Stimulated activated naive CD4-positive, alpha-beta T cell (primary cell): ENCODE measurements around the gene ANK3.

Experiments used
- DNase-seq, 6 experiments: peaks; one replicate each; lab custom pipeline; 2025; lab: John Stamatoyannopoulos, UW

The ANK3 gene

DNA sequence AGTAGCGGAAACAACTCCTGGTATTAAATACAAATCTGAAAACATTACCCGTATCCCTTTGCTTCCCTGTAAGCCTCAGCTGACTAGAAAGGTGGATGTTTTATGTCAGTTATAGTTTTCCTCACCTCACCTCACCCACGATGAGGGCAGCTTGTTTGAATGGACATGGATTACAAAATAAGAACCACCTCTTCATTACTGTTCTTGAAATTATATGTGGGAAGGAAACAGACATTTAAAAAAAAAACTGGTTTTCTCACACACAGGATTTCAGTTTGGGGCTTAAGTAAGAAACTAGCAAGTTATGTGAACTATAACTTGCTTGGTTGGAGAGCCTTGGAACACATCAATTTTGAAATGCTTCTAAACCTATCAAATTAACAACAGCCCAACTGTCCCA lies 250.4 kb downstream of the ANK3 start:
- DNase-seq, result no peak

DNA sequence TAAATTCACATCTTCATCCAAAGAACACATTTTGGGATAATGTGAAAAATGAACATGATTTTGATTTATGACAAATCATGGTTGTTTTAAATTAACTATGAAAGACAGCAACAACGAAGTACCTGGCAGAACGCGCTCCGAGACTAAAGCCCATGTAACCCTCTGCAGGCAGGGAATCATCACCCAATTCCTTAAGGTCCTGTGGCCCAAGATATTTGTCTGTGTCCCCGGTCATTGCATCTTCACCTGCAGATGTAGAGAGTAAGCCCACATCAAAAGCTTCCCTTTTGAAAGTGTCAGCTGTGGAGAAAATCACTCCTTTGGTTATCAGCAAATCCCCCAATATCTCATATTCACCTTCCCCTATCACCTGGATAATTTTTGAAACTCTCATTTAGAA lies 250.8 kb downstream of the ANK3 start:
- no peak for DNase-seq

DNA sequence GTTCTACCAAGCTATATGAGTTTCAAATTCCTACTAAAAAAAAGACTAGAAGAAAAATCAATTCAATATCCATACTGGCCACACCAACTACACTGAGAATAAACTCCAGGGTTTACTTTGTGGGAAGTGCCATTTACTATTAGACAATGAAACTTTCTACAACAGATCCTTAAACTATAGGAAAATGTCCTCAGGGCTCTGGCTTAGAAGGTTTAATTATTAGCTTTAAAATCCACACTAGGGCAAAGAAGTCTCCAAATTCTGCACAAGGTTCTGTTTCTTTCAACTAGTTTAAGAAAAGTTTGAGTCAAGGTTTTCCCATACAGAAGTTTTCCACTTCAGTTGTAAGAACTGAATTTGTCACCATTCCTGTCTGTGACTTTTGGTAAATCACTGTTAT lies 251.6 kb downstream of the ANK3 start:
- no peak for DNase-seq

DNA sequence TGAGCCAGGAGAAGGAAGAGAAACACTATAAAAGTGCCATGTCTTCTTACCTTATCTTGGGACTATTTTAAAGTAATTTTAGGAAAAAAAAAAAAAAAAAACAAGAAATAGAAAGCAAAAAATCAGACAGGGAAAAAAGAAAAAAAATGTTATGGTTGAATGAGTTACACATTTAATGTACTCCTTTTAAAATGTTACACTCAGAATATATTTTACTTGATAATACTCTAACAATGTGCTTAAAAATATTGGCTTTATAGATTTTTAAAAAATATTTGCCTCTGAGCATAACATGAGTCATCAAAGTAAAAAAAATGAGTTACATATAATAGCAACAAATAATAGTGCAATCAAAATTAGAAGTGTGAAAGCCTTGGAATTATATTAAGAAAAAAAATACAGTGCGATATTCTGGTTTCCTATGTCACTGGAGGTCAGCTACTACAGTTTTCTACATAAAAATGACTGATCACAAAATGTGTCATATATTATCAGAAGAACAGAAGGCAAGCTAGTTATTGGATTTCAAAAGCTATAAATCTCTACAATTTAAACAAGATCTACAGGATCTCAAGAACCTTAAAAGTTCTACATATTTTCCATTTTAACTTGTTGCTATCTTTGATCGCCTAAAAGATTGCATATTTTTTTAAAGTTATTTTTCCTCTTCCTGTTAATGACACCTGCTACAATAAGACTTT lies 252.2 kb downstream of the ANK3 start:
- no peak for DNase-seq

DNA sequence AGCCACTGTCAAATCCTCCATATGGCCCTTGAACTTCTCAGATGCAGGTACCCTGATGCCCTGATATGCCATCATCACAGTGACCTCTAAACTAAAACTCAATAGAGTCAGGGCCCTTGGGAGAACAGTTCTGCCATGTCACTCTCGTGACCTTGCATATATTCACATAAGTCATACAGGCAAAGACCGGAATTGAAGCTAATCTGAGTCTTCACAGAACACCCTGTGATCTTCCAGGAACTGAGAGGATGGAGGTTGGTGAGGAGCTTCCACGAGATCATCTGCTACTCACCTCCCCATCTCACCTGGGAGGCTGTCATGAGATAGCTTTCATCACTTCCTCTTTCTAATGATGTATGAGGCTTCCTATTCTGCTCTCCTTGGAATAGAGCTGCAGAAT lies 254.7 kb downstream of the ANK3 start:
- no peak for DNase-seq

DNA sequence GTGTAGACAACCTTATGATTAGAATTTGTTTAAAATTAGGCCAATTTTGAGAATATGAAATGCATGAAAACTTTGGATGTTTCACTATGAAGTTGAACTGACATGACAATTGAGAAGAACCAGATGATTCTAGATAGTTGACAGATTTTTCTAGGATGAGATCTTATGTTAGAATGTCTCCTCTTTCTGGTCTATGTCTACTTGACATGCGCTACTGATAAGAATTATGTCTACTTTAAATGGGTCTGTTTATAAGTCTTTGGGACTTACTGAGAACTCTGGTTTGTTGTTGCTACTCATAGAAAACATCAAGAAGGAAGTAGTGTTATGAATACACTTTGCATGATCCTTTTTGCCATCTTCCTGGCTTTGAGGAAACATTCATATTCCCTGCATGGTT lies 255.1 kb downstream of the ANK3 start:
- no peak for DNase-seq

DNA sequence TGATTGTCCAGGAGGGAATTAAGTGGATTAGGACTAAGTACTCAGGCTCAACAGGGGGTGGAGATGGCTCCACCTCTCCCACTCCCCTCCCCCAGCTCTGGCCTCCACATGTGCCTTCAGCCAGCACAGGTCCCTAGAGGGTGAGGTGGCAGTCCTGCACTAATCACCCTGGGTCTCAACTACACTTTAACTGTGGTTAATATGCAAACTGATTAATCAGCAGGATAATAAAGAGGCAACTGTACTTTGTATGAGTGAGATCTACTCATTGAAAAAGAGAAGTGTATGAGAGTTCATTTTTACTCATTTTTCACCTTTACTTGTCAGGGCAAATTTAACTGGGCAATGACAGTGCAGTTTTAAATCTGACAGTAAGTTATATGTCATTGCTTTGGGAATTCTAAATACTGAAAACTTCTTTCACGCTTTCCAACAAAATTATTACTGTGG lies 259.5 kb downstream of the ANK3 start:
- DNase-seq, result no peak

DNA sequence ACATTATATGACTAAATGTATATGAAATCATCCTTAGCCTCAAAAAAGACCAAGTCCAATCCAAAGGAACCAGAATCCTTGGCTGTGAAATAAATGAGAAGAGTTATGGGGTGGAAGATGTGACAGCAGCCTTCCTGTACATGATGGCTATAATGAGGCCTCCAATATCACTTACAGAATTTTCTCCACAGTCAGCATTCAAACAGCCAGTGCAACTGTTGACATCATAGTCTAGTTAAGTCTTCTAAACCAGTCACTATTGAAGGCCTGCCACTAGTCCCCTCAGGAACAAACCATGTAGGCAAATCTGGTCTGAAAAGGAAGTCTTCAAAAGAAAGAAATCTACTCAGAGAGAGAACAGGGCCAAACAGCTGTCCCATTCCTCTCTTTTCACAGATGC lies 263.8 kb downstream of the ANK3 start:
- DNase-seq, result no peak

DNA sequence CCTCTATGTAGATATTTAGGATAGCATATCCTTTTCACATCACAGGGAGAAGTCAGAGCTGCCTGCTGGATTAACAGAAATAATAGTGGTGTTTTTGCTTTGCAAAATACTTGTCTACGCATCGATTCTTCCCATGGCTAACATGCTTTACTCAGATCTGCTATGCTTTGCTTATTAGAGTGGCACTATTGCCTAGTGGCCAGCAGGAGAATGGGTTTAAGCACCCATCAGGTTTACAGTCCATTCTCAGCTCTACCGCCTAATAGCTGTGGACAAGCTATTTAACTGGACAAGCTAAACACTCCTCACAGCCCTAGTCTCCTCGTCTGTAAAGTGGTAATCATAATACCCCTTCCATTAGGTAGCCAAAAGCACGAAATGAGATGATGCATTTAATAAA lies 265.1 kb downstream of the ANK3 start:
- no peak for DNase-seq

DNA sequence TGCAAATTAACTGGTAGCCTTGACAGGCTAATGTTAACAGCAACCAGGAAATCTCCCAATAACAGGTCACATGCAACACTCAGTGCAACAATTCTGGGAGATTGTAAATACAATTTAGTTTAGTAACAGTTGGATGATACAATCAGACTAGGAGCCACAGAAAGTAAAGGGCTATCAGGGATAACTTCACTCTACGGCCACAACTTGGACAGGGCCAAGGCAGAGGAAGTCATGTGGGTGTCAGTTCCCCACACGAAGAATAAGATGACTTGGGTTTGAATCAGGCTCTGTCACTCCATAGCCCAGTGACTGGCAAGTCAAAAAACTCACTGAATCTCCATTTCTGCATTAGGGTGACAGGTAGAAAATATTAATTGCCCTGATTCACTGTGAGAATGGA lies 266.0 kb downstream of the ANK3 start:
- no peak for DNase-seq

DNA sequence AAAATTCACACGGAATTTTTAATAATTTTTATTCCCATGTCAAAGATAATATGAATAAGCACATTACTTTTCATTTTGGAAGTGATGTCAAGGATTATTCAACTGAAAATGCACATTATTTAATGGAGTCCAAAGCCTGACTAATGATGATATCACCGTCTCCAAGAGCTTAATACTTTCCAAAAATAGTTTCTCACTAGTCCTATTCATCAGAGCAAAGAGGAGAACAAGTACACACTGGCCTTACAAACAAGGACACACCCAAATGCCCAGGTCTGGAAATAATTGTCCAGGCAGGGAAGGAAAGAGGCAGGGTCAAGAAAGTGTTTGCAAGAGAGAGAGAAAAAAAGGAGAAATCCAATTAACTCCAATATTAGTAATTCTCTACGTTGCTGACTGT lies 266.5 kb downstream of the ANK3 start:
- DNase-seq, result no peak

DNA sequence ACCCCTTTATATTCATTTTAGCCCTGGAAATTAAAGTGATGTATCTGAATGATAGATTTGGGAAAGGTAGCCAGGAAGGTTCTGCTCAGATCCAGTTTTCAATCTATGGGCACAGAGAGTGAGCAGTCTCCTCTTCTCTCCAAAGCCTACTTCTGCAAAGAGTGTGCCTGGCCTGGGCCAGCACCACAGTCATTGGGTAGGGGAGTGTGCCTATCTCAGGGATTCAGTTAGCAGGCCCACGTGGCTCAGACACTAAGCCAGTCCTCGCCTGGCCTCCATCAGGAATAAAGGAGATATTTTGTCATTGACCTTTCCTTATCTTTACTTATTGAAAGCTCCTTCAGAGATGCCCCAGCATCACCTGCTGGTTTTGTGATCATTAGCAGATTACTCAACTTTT lies 267.5 kb downstream of the ANK3 start:
- no peak for DNase-seq

DNA sequence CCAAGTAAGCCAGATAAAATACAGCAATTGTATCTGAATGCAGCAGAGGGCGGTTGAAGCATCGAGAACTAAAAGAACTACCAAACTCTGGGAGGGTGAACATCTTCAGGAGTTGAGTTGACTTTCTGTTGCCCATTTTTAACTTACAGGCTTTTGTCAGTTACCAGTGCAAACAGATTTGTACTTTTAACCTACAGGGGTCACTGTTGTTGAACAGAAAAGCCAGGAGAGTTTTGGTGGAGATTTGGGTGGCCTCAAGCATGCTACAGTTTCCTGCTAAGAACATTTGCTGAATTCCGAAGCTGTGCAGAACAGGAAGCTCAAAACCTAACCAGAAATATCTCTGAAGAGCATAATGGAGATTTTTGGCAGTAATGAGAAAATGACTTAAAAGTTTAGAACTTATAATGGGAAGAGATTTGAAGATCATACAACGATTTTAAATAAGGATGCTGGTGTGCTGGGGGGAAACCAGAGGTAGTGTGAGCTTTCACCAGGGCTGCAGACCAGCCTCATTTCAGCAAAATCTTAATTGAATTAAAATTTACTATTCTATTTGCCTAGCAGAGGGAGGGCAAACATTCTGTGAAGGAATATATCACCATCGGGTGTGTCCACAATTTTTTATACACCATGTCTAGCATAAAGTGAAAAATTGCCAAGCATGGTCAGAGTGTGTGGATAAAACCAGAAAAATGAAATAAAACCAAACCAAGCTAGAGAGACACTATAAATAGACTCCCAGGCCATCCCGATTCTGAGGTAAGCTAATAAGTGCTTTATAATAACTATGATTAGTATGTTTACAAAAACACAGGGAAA lies 274.7 kb downstream of the ANK3 start:
- DNase-seq, result peak in 3 of 6 experiments; percentile 34 to 40 (median 35)

DNA sequence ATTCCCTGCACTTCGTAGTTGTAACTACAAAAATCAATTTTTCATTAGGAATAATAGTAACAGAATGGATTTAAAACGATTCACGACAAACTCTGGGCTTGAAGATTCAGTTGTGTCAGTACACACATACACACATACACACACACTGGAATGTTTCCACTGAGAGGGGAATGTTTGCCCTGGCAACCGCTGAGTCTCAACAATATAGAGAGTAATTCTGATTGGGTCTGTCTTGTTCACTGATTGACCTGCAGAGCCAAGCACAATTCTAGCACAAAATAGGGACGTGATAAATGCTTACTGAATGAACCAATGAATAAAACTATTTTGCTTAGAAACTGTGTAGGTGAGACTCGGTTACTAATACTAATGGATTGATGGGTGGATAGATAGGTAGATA lies 278.9 kb downstream of the ANK3 start:
- DNase-seq, result no peak

DNA sequence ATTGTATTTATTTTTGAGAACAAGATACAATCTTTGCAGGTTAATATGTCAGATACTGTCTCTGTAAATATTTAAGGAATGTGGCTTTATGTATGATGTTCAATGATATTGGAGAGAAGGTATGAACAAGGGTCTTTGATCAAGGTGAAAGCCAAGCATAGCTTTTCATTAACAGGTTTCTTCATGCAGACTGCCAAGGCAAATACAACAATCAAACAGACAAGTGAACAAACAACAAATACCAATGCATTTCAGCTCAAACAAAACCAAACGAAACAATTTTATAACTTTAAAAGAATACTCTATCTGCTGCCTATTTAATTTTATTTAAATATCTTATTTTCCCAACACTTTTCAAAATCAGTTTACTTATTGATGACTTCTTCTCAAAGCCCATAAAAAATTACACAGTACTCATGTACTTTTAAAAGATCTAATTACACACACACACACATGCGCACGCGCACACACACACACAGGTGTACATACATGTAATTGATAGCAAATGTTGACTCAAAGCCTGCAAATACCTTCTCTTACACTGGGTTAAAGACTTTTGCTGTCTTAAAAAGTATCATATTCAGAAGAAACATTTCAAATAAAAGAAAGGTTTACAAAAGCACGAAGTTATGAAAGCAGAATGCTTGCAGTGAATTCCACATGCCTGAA lies 282.2 kb downstream of the ANK3 start:
- no peak for DNase-seq

DNA sequence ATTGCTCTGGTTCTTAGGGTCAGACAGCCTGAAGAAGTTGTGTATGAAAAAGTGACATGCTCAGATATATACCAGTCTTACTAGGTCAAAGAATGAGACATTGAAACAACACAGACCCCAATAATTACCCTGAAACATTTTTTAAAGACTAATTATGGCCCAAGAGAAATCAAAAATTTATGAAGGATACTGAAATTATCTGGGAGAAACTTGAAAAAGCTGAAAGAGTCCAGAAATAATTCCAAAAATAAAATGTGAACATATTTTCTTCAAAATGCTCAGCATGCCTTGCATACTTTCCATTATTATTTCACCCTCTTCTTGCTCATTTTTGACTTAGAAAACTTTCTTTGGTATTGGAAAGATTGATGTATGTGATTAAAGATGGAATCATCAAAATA lies 284.4 kb downstream of the ANK3 start:
- no peak for DNase-seq

DNA sequence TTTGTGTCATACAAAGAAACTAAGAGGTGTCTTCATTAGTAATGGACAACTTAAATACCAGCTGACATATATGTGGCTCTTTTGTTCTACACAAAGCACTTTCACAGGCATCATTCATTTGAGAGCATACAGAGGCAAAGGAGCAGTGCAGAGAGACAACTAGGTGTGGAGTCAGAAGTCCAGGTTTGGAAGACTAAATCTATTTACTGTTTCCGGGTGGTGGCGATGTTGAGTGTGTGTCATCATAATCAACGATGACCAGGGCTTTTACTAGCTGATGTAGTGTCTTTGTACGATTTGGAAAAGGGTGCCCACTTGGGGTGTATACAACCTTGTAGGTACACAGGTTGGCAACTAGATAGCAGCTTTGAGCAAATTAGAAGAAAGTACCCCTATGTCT lies 287.9 kb downstream of the ANK3 start:
- DNase-seq, result no peak

DNA sequence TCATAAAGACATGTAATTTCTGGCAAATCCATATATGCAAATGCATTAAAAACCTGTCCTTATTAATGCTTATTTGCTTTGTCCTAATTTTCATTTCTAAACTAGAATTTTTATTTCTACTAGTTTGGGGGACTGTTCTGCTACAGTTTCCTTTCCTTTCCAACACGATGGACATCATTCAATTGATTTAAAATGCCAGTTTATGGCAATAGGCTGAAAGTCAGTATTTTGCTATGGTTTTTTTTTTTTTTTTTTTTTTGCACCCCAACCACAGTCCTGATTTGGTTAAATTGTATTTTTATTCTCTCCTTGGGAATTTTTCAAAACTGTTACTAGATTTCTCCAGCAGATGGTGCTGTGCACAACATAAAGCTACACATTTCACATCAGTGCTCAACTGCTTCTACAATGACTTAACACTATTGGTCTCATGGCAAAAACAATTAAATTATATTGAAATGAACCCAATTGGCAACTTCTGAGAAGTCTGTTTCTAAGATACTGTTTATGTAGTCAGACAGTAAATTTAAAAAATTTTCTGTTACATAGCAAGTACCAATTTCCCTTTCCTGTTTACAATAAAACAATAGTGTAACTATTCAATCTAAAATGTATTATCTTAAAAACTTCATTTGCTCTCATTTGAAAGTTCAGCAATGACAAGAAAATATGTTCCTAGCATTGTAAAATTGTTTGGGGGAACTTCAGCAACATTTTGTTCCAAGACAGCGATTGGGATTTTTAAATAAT lies 289.5 kb downstream of the ANK3 start:
- DNase-seq, result peak in 2 of 6 experiments; percentile 28 to 30

DNA sequence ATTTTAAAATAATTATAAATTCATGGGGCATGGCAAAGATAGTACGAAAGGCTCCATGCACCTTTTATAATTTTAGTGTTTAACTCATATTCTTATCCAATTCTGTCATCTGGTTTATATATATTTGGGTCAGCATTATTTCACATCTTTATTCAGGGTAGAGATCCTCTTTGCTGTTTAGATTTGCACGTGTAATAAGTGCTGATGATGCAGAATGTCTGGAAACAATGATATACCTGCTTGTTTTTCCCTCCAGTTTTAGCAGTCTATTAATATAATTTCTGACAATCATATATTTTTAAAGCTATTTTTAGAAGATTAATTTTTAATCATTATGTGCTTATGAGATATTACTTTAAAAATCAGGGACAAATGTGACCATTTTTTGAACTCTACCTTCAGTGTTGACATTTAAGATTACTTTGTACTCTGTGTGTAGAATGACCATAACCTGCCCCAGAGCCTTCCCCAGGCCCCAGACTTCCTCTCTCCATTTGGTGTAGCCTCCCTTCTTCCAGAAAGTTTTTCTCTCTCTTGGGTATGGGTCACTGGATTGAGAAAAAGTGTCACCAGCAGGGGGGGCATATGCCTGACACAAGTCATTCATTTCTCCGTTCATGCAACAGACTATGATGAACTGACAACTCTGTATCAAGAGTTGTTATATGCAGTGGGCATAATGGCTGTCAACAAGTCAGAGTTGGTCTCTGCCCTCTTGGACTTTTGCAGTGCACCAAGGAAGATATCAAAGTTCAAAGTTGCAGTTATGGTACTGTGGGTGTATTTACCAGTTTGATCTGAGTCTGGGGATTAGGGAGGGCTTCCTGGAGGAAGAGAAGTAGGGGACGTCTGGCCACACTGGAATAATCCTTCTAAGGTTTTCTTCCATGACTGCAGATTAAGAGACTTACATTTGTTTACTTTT lies 290.7 kb downstream of the ANK3 start:
- no peak for DNase-seq

DNA sequence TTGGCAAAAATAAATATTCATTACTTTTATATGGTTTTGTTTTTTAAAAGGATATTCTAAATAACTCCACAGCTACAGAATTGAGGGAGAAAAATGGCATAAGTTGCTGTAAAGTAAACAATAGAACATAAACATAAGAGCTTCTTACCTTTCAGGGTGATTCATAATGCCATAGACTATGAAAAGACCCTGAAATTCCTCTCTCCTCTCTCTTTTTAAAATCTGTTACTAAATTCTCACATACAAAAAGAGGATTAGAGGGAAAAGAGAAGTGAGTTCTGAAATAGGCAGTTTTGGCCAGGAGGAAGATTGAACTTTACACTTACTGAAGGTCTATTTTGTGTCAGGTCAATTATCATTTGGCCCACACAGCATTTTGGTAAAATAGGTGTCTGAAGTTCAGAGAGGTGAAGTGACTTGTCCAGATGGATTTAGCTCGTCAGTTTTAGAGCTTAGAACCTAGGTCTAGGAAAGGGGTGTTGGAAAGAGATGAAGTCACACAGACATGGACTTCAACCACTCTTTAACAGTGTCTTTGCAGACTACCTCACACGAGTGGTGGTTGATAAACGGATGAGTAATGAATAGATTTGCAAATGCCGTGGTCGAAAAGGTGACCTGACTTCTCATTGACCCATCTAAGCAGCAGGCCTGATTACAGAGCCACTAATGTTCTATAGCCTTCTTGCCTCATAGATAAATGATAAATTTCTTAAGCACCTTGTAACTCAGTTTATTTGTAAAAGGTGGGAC lies 292.7 kb downstream of the ANK3 start:
- no peak for DNase-seq
